Transverse colon (tissue), 4 donors: ENCODE measurements around the gene SLC38A7. TPM values are rescaled to one million over a fixed set of nuclear protein-coding genes. Genes with fewer than 3 reads are reported as not detected.
"Not testable (repeated sequence)": the region's sequence is repeated elsewhere in the genome, so short reads cannot be mapped to it uniquely, and the experiment has no call there.

Experiments
- DNase-seq: peaks from one replicate; pipeline ENCODE4 v3.0.0-alpha.2; 2019
- H3K27ac ChIP-seq, 4 donors: fragments of 200-600 bp; sonication (generic); 2 replicates each; pipeline ENCODE4 v1.5.1; 2016 to 2018; ENCODE audit warnings: inconsistent platforms in 4 of 4
- H3K27me3 ChIP-seq: fragments of 200-600 bp; sonication (generic); 2 replicates; pipeline ENCODE4 v1.5.1; 2017; ENCODE audit warnings: inconsistent platforms
- H3K36me3 ChIP-seq, 4 donors: fragments of 200-600 bp; sonication (generic); 2 replicates each; pipeline ENCODE4 v1.5.1; 2017 to 2019; ENCODE audit warnings: inconsistent platforms in 4 of 4
- H3K4me1 ChIP-seq, 4 donors: fragments of 200-600 bp; sonication (generic); 2 replicates each; pipeline ENCODE4 v1.5.1; 2017 to 2020; ENCODE audit warnings: inconsistent platforms in 4 of 4
- H3K4me3 ChIP-seq, 4 donors: fragments of 200-600 bp; sonication (generic); 1 replicate in 1 of 4; 2 replicates in 3 of 4; pipeline versions ENCODE4 v1.5.1 to v1.6.1; 2017 to 2019; ENCODE audit warnings: inconsistent platforms in 4 of 4
- H3K9me3 ChIP-seq, 2 donors: fragments of 200-600 bp; sonication (generic); 2 replicates each; pipeline ENCODE4 v1.5.1; 2017 to 2019; ENCODE audit warnings: inconsistent platforms in 2 of 2
- EP300 ChIP-seq: sonication (generic); formaldehyde crosslinking; IDR thresholded peaks from one replicate; pipeline ENCODE4 v1.6.1; 2017; ENCODE audit warnings: antibody characterized with exemption, low read depth
- POLR2A ChIP-seq: fragments of 450-650 bp; IDR thresholded peaks from one replicate; pipeline ENCODE4 v1.6.1; 2016; ENCODE audit warnings: antibody characterized with exemption, mild to moderate bottlenecking, moderate library complexity
- POLR2AphosphoS5 ChIP-seq, 3 donors: sonication (generic); formaldehyde crosslinking; IDR thresholded peaks; one replicate each; pipeline ENCODE4 v1.6.1; 2016; ENCODE audit warnings: antibody characterized with exemption in 3 of 3
- WGBS, 2 donors: methylation state at CpG; one replicate each; pipeline ENCODE4 v1.1.5; 2018; ENCODE audit warnings: low coverage in 1 of 2; 5-methylcytosine and 5-hydroxymethylcytosine counted together
- in situ Hi-C, 4 donors: fragments of 200-750 bp; cut with MboI; loops; one replicate each; pipeline versions ENCODE4 v1.15.0 to v1.15.1; 2017; ENCODE audit warnings: low sequenced_read_pairs in 3 of 4, low pct_ligation_motif_present in 1 of 4, low pct_unique_long_range_greater_than_20kb in 1 of 4
- intact Hi-C: fragments of 100-400 bp; cut with DNase I; formaldehyde crosslinking; loops from one replicate; pipeline ENCODE4 v1.15.1; 2023; ENCODE audit warnings: low total_unique reads
- total RNA-seq, 4 donors: library from RNA; depleted of rRNA; stranded (reverse); fragments of >200 nt; gene quantifications; one replicate each; pipeline ENCODE4 v1.1.0, GENCODE V29; 2016
- TF ChIP-seq, protein P1 (sequence below), 5 experiments: fragments of 200-600 bp in 3 of 5; fragments of 450-650 bp in 2 of 5; sonication (generic) in 3 of 5; IDR thresholded peaks; 1 replicate in 2 of 5; 2 replicates in 3 of 5; pipeline ENCODE4 v1.5.1; 2016 to 2017; ENCODE audit warnings: antibody characterized with exemption in 5 of 5, inconsistent platforms in 3 of 5, mild to moderate bottlenecking in 2 of 5, moderate library complexity in 1 of 5

Gene SLC38A7
- total RNA-seq, 4 donors from 2014 or later: 6.7 to 54.5 (median 23.4) TPM

DNA sequence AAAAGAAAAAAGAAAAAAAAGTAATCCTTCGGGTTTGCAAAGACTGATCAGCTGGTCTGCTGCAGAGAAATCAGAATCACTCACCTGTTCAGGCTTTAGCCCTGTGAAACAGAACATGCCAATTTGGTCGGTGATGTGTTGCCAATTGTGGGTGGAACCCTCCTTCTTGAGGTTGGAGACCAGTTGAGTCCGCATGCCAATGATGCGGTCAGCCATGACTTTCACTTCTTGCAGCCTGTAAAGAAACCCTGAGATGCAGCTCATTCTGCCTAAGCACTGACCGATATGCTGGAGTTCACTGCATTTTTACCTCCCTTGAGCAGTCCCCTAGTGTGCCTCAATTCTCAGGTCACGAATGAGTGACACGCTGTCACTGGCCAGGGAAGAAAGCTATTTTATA lies 24.8 kb upstream of the SLC38A7 start:
- TF ChIP-seq POLR2A (no peak), EP300 (no peak), POLR2AphosphoS5 (IDR thresholded peaks at IDR 0.05) (no peak)
- TF ChIP-seq, protein P1, sequence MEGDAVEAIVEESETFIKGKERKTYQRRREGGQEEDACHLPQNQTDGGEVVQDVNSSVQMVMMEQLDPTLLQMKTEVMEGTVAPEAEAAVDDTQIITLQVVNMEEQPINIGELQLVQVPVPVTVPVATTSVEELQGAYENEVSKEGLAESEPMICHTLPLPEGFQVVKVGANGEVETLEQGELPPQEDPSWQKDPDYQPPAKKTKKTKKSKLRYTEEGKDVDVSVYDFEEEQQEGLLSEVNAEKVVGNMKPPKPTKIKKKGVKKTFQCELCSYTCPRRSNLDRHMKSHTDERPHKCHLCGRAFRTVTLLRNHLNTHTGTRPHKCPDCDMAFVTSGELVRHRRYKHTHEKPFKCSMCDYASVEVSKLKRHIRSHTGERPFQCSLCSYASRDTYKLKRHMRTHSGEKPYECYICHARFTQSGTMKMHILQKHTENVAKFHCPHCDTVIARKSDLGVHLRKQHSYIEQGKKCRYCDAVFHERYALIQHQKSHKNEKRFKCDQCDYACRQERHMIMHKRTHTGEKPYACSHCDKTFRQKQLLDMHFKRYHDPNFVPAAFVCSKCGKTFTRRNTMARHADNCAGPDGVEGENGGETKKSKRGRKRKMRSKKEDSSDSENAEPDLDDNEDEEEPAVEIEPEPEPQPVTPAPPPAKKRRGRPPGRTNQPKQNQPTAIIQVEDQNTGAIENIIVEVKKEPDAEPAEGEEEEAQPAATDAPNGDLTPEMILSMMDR (IDR thresholded peaks at IDR 0.05): no peak
- in situ Hi-C loops: no loop called here
- H3K4me3 ChIP-seq: no peak overlapping the region
- H3K9me3 ChIP-seq: no peaks in the 10 kb centered on the region
- DNase-seq: no peak
- intact Hi-C loops: no loop called here
- H3K4me1 ChIP-seq: no peaks in the 10 kb centered on the region
- H3K27me3 ChIP-seq: no peaks in the 10 kb centered on the region
- H3K36me3 ChIP-seq: peaks cover 0 to 30% (median 13%) of the 10 kb centered on the region in 4 donors
- H3K27ac ChIP-seq: no peak overlapping the region
- 83 to 95% methylated on average over 1 to 7 of the region's 7 CpGs for WGBS, 2 donors

DNA sequence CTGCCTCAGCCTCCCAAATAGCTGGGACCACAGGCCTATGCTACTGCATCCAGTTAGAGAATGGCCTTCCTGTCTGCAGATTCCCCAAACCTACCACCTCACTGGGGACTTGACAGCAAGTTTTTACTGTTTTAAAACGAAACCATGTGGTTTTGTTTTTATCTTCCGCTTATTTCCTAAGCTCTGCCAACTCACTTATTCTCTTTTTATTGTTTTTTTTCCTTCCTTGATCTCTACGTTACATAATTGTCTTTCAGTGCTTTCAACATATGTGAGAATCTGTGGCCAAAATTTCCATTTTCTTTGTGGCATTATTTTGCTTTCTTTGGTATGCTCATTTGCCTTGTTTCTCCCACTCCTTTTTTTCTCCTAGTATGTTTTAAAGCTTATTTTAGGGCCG lies 14.6 kb upstream of the SLC38A7 start:
- Histone ChIP-seq H3K9me3 (no peaks in the 10 kb centered on the region), H3K36me3 (no peaks in the 10 kb centered on the region), H3K4me1 (no peaks in the 10 kb centered on the region), H3K27me3 (no peaks in the 10 kb centered on the region), H3K27ac (no peak overlapping the region), H3K4me3 (no peak overlapping the region)
- no peak for DNase-seq
- in situ Hi-C loops (no loop called here), intact Hi-C loops (no loop called here)
- WGBS, 2 donors: 77 to 79% methylated on average over 4 of the region's 4 CpGs
- TF ChIP-seq, protein P1 (IDR thresholded peaks at IDR 0.05): no peak
- TF ChIP-seq POLR2AphosphoS5 (IDR thresholded peaks at IDR 0.05) (no peak), EP300 (no peak), POLR2A (no peak)

DNA sequence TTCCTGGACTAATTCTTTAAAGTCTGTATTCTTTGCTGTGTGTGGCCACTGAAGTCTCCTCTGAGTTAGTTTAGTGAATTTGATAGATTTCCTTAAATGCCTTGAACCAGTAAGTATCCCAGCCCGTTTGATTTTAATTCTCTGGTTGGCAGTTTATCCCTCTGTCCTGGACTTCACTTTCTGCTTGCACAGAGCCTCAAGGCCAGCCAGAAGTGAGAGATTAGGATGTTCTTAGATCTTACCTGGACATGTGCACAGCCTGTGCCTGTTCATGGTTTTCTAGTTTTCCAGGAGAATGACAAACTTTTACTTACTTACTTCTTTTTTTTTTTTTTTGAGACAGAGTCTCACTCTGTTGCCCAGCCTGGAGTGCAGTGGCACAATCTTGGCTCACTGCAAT lies 10.8 kb upstream of the SLC38A7 start:
- H3K9me3 ChIP-seq: no peaks in the 10 kb centered on the region
- no peaks in the 10 kb centered on the region for H3K36me3 ChIP-seq
- no peaks in the 10 kb centered on the region for H3K27me3 ChIP-seq
- intact Hi-C loops: no loop called here
- in situ Hi-C loops: no loop called here
- TF ChIP-seq POLR2AphosphoS5 (IDR thresholded peaks at IDR 0.05) (no peak), EP300 (no peak), POLR2A (no peak)
- TF ChIP-seq, protein P1 (IDR thresholded peaks at IDR 0.05): no peak
- DNase-seq: no peak
- no peak overlapping the region for H3K27ac ChIP-seq
- no peaks in the 10 kb centered on the region for H3K4me1 ChIP-seq
- H3K4me3 ChIP-seq: no peak overlapping the region
- 35 to 50% methylated on average over 1 of the region's 1 CpG for WGBS, 2 donors

DNA sequence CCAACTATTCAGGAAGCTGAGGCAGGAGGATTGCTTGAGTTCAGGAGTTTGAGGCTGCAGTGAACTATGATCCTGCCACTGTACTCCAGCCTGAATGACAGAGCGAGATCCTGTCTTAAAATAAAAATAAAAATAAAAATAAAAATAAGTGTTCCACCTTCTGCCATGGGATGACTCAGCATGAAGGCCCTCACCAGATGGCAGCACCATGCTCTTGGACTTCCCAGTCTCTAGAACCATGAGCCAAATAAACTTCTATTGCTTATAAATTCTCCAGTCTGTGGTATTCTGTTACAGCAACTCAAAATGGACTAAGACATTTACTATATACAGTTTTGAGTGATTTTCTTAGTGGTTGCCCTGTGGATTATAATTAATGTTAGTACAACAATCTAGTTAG lies 7.9 kb upstream of the SLC38A7 start:
- no peak overlapping the region for H3K27ac ChIP-seq
- DNase-seq: no peak
- intact Hi-C loops (no loop called here), in situ Hi-C loops (no loop called here)
- H3K9me3 ChIP-seq: no peaks in the 10 kb centered on the region
- H3K4me1 ChIP-seq: no peaks in the 10 kb centered on the region
- no peaks in the 10 kb centered on the region for H3K27me3 ChIP-seq
- no peaks in the 10 kb centered on the region for H3K36me3 ChIP-seq
- no peak overlapping the region for H3K4me3 ChIP-seq
- no peak for TF ChIP-seq POLR2A
- TF ChIP-seq, protein P1 (IDR thresholded peaks at IDR 0.05): no peak
- no peak for TF ChIP-seq POLR2AphosphoS5 (IDR thresholded peaks at IDR 0.05)
- TF ChIP-seq EP300: no peak
- 100% methylated on average over 1 of the region's 1 CpG; no CpG with 5 or more reads in 1 of the 2 donors for WGBS, 2 donors

DNA sequence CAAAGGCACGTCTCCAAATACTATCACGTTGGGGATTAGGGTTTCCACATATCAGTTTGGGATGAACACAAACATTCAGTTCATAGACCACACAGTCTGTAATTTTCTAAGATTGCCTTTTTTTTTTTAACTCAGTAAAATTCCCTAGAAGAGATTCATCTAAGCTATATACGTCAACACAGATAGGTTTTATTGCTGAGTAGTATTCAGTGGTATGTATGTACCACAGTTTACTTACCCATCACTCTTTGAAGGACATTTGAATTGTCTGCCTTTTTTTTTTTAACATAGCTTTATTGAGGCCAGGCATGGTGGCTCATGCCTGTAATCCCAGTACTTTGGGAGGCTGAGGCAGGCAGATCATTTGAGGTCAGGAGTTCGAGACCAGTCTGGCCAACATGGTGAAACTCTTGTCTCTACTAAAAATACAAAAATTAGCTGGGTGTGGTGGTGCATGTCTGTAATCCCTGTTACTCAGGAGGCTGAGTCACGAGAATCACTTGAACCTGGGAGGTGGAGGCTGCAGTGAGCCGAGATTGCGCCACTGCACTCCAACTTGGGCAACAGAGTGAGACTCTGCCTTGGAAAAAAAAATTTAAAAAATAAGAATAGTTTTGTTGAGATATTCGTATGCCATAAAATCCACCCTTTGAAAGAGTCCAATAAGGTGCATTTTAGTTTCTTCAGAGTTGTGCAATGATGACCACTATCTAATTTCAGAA lies 2.6 kb upstream of the SLC38A7 start:
- in situ Hi-C loops, H3K27me3 ChIP-seq, intact Hi-C loops, H3K27ac ChIP-seq, H3K4me3 ChIP-seq, H3K9me3 ChIP-seq, H3K36me3 ChIP-seq, DNase-seq: not testable (repeated sequence)
- WGBS, 2 donors: 76 to 78% methylated on average over 7 to 8 of the region's 8 CpGs
- peaks cover 8 to 15% (median 9%) of the 10 kb centered on the region in 4 donors for H3K4me1 ChIP-seq
